Stimulated activated naive CD8-positive, alpha-beta T cell treated with anti-CD3 and anti-CD28 coated beads, Interleukin-15, Interleukin-2, amounts not matched to agents 100 ng/mL and 50 ng/mL, for 24 hours (primary cell): ENCODE data around the gene ACOT7.

Source experiments
- H3K27ac Mint-ChIP-seq: one replicate; pipeline ENCODE4 v1.8.0; 2021; ENCODE audit warnings: mild to moderate bottlenecking, mixed read lengths
- H3K27me3 Mint-ChIP-seq: one replicate; pipeline ENCODE4 v1.8.0; 2021; ENCODE audit warnings: mixed read lengths
- H3K36me3 Mint-ChIP-seq: one replicate; pipeline ENCODE4 v1.8.0; 2021; ENCODE audit warnings: low read depth, mixed read lengths
- H3K4me1 Mint-ChIP-seq: one replicate; pipeline ENCODE4 v1.8.0; 2021; ENCODE audit warnings: low read depth, mixed read lengths
- H3K4me3 Mint-ChIP-seq: one replicate; pipeline ENCODE4 v1.8.0; 2021; ENCODE audit warnings: mild to moderate bottlenecking, mixed read lengths
- H3K9me3 Mint-ChIP-seq: one replicate; pipeline ENCODE4 v1.8.0; 2021; ENCODE audit warnings: mixed read lengths

ACOT7 gene

DNA sequence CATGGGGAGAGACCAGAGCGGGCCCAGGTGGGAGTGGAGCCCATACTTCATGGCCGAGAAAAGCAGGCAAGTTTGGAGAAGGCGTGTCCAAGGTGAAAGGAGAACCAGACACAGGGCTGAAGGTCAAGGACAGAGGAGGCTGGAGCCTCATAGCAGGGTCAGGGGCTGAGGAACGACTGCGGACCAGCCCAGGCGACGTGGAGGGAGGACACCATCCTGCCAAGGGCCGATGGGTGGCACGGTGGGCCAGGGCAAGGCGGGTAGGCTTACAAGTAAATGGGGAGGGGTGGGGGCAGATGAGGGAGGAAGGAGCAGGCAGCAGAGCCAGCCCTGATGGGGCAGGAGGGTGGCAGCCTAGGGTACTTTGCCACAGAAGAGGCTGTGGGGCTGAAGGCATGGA, 114.5 kb downstream of the ACOT7 start:
- H3K4me1 Mint-ChIP-seq = no peaks in the 10 kb centered on the region
- no peaks in the 10 kb centered on the region for H3K36me3 Mint-ChIP-seq
- H3K27me3 Mint-ChIP-seq = no peaks in the 10 kb centered on the region
- no peak overlapping the region for H3K4me3 Mint-ChIP-seq
- H3K9me3 Mint-ChIP-seq = no peaks in the 10 kb centered on the region
- H3K27ac Mint-ChIP-seq = no peak overlapping the region

DNA sequence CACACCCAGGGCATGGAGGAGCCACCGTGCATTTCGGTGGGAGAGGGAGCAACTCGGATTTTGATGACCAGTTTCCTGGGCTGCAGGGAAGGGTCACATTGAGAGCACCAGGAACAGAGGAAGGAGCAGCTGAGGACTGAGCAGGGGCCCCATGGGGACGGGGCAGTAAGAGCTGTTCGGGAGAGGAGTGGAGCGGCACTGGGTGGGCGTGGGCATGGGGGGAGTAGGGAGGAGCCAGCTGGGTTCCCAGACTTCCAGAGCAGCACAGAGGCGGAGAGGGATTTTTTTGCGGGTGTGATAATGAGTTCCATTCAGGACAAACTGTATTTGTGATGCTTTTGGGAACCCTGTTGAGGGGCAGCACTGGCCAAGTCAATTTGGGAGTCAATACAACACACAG, 115.3 kb downstream of the ACOT7 start:
- Mint-ChIP-seq H3K36me3 (no peaks in the 10 kb centered on the region), H3K9me3 (no peaks in the 10 kb centered on the region), H3K4me3 (no peak overlapping the region), H3K4me1 (no peaks in the 10 kb centered on the region), H3K27me3 (no peaks in the 10 kb centered on the region), H3K27ac (no peak overlapping the region)

DNA sequence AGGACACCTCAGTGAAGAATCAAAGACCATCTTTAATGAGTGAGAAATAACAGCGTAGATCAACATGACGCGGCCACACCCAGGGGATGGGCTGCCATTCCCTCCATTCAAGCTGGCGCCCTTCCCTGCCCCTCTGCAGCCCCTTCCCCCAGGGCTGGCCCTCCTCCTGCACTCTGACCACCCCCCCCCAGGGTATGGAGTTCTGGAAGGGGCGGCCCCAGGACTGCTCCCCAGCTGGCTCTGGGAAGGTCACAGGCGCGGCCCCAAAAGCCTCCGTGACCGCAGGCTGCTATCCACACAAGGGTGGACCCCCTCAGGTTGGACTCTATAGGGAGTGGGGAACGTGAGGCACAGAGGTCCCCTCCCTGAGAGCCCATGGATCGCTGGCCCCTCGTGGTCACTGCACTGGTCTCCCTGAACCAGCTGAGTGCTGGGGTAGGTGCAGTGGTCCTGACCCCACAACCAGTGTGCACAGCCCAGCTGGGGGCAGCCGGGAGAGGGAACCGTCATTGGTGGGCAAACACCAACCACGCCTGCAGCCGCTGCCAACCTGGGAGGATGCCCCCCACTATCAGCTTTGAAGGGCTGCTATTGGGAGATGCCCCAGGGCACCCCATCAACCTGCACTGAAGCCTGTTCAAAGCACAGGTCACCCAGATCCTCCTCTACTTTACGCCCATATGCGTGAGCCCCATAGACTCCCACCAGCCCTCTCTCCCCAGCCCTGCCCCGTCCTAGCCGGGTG, 116.6 kb downstream of the ACOT7 start:
- no peaks in the 10 kb centered on the region for H3K36me3 Mint-ChIP-seq
- no peaks in the 10 kb centered on the region for H3K27me3 Mint-ChIP-seq
- no peaks in the 10 kb centered on the region for H3K4me1 Mint-ChIP-seq
- H3K4me3 Mint-ChIP-seq = no peak overlapping the region
- H3K9me3 Mint-ChIP-seq = no peaks in the 10 kb centered on the region
- no peak overlapping the region for H3K27ac Mint-ChIP-seq

- H3K27ac Mint-ChIP-seq = no peak overlapping the region
- no peaks in the 10 kb centered on the region for H3K4me1 Mint-ChIP-seq
- no peaks in the 10 kb centered on the region for H3K36me3 Mint-ChIP-seq
- no peak overlapping the region for H3K4me3 Mint-ChIP-seq
- no peaks in the 10 kb centered on the region for H3K9me3 Mint-ChIP-seq
- H3K27me3 Mint-ChIP-seq = no peaks in the 10 kb centered on the region
Observed at GRCh38 chr1:6275826-6276782, 117.5 kb downstream of the ACOT7 start.

DNA sequence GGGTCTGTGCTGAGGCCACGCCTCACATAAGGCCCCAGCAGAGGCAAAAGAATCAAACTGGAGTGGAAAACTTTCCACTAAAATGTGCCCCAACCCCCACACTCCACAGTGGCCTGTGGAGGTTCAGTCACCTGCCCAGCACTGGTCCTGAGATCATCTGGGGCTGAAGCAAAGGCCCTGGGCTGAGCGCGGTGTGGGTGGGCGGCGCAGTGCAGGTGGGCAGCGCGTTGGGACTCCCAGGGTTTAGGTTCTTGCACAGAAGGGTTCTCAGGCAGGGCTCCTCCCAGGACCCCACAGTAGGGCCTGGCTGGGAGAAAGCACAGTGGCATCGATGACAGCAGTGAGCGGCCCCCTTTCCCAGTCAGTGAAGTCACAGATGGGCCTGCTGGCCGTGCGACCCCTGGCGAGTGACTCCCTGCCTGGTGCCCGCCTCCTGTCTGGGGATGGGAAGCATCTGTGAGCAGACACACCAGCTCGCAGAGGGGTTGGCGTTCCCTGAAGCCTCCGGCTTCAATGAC, 118.9 kb downstream of the ACOT7 start:
- Mint-ChIP-seq H3K36me3 (no peaks in the 10 kb centered on the region), H3K4me1 (no peaks in the 10 kb centered on the region), H3K4me3 (no peak overlapping the region), H3K27me3 (no peaks in the 10 kb centered on the region), H3K27ac (no peak overlapping the region), H3K9me3 (no peaks in the 10 kb centered on the region)

DNA sequence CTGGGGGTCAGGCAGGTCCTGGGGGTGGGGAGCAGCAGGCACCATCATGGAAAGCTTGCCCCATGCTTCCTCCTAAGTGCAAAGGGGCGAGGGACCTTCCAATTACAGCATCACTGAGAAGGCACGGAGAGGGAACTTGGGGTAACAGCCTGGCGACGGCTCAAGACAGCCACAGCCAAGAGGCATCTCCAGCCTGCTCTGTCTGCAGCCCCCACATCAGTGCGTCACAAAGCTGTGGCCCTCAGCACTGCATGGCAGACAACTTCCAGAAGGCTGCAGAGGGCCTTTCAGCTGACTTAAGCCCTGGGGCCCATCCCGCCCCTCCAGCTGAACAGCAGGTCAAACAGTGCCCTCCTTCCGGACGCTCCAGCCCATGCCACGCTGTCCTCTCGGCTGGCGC, 119.5 kb downstream of the ACOT7 start:
- H3K27ac Mint-ChIP-seq = no peak overlapping the region
- no peaks in the 10 kb centered on the region for H3K36me3 Mint-ChIP-seq
- no peak overlapping the region for H3K4me3 Mint-ChIP-seq
- H3K9me3 Mint-ChIP-seq = no peaks in the 10 kb centered on the region
- no peaks in the 10 kb centered on the region for H3K27me3 Mint-ChIP-seq
- no peaks in the 10 kb centered on the region for H3K4me1 Mint-ChIP-seq

DNA sequence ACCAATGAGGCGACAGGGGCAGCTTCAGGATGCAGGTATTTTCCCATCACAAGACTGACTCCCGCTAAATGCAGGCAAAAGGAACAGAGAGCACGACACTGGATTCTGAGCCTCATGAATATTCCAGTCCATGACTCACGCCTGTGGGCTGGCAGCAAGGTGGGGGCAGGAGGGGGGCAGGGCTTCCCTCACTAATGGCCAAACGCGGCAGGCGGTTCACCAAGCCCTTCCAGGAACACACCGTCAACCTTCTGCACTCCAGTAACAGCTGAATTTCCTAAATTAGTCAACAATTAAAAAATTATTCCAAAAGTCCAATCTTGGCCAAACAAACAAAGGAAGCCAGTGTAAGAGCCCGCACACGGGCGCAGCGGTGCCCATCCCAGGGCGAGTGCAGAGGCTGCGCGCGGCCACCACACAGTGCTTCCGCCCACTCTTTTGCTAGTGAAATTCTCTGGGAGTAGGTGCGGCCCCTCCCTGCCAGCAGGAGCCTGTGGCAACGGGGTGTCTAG, 120.1 kb downstream of the ACOT7 start:
- Mint-ChIP-seq H3K36me3 (no peaks in the 10 kb centered on the region), H3K4me1 (no peaks in the 10 kb centered on the region), H3K9me3 (no peaks in the 10 kb centered on the region), H3K27ac (no peak overlapping the region), H3K27me3 (no peaks in the 10 kb centered on the region), H3K4me3 (no peak overlapping the region)

- no peaks in the 10 kb centered on the region for H3K27me3 Mint-ChIP-seq
- H3K9me3 Mint-ChIP-seq = no peaks in the 10 kb centered on the region
- H3K36me3 Mint-ChIP-seq = no peaks in the 10 kb centered on the region
- no peak overlapping the region for H3K4me3 Mint-ChIP-seq
- H3K27ac Mint-ChIP-seq = no peak overlapping the region
- H3K4me1 Mint-ChIP-seq = no peaks in the 10 kb centered on the region
Observed at GRCh38 chr1:6272868-6273267, 120.7 kb downstream of the ACOT7 start.

GRCh38 chr1:6272452-6272851, 121.1 kb downstream of the ACOT7 start:
- no peak overlapping the region for H3K4me3 Mint-ChIP-seq
- H3K27me3 Mint-ChIP-seq = no peaks in the 10 kb centered on the region
- no peaks in the 10 kb centered on the region for H3K4me1 Mint-ChIP-seq
- no peaks in the 10 kb centered on the region for H3K36me3 Mint-ChIP-seq
- no peaks in the 10 kb centered on the region for H3K9me3 Mint-ChIP-seq
- no peak overlapping the region for H3K27ac Mint-ChIP-seq

GRCh38 chr1:6271554-6271953, 122.0 kb downstream of the ACOT7 start:
- Mint-ChIP-seq H3K36me3 (no peaks in the 10 kb centered on the region), H3K27ac (no peak overlapping the region), H3K27me3 (no peaks in the 10 kb centered on the region), H3K9me3 (no peaks in the 10 kb centered on the region), H3K4me3 (no peak overlapping the region), H3K4me1 (no peaks in the 10 kb centered on the region)

- H3K36me3 Mint-ChIP-seq = no peaks in the 10 kb centered on the region
- no peak overlapping the region for H3K27ac Mint-ChIP-seq
- no peaks in the 10 kb centered on the region for H3K27me3 Mint-ChIP-seq
- H3K4me1 Mint-ChIP-seq = no peaks in the 10 kb centered on the region
- H3K9me3 Mint-ChIP-seq = no peaks in the 10 kb centered on the region
- H3K4me3 Mint-ChIP-seq = no peak overlapping the region
Observed at GRCh38 chr1:6271006-6271405, 122.6 kb downstream of the ACOT7 start.

GRCh38 chr1:6270401-6270800, 123.2 kb downstream of the ACOT7 start:
- H3K9me3 Mint-ChIP-seq = no peaks in the 10 kb centered on the region
- no peaks in the 10 kb centered on the region for H3K36me3 Mint-ChIP-seq
- no peaks in the 10 kb centered on the region for H3K4me1 Mint-ChIP-seq
- no peaks in the 10 kb centered on the region for H3K27me3 Mint-ChIP-seq
- no peak overlapping the region for H3K4me3 Mint-ChIP-seq
- no peak overlapping the region for H3K27ac Mint-ChIP-seq

- no peak overlapping the region for H3K4me3 Mint-ChIP-seq
- no peaks in the 10 kb centered on the region for H3K36me3 Mint-ChIP-seq
- no peaks in the 10 kb centered on the region for H3K27me3 Mint-ChIP-seq
- H3K4me1 Mint-ChIP-seq = no peaks in the 10 kb centered on the region
- H3K27ac Mint-ChIP-seq = no peak overlapping the region
- no peaks in the 10 kb centered on the region for H3K9me3 Mint-ChIP-seq
Observed at GRCh38 chr1:6269720-6270400, 123.7 kb downstream of the ACOT7 start.

DNA sequence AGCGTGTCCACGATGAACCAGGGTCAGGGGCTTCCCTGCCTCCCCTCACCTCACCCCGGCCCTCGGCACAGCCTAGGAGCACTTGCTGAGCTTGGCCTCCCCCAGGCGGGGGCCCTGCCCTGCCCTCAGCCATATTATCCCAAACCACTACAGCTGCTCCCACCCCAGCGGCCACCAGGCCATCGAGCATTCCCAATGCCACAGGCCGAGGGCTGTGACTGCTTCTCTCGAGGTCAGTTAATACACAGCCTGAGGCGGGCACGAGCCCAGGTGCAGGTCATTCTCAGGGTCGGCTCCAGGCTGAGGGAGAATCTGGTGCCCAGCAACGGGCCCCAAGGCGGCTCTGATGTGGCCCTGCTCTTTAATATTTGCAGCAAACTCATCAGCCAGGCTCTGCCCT, 124.3 kb downstream of the ACOT7 start:
- Mint-ChIP-seq H3K9me3 (no peaks in the 10 kb centered on the region), H3K27me3 (no peaks in the 10 kb centered on the region), H3K27ac (no peak overlapping the region), H3K4me1 (no peaks in the 10 kb centered on the region), H3K4me3 (no peak overlapping the region), H3K36me3 (no peaks in the 10 kb centered on the region)

DNA sequence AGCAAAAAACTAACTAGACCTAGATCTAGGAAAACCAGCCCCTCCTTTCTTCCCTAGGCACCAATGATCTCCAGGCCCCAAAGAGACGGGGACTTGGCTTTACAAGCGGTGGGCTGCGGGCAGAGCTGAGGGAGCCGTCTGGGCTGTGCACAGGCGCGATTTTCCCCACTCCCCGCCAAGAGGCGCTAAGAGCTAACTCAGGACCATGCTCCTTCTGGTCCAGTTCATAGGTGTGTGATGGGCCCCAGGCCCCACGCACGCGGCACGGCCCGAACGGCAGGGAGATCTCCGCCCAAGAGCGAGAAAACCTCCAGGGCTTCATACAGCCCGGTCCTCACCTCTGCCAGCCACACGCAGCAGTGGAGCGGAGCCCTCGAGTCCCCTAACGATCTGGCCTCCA, 125.2 kb downstream of the ACOT7 start:
- no peak overlapping the region for H3K4me3 Mint-ChIP-seq
- no peaks in the 10 kb centered on the region for H3K9me3 Mint-ChIP-seq
- no peaks in the 10 kb centered on the region for H3K4me1 Mint-ChIP-seq
- no peaks in the 10 kb centered on the region for H3K27me3 Mint-ChIP-seq
- H3K27ac Mint-ChIP-seq = no peak overlapping the region
- no peaks in the 10 kb centered on the region for H3K36me3 Mint-ChIP-seq
